Breast epithelium (tissue), 4 donors: ENCODE results near the gene SHROOM3. TPM values are rescaled to one million over a fixed set of nuclear protein-coding genes. Genes with fewer than 3 reads are reported as not detected.

Source experiments
- DNase-seq, 2 donors: peaks; one replicate each; pipeline ENCODE4 v3.0.0-alpha.2; 2019; ENCODE audit warnings: low spot score in 2 of 2
- H3K27ac ChIP-seq, 2 donors: fragments of 200-600 bp; sonication (generic) in 1 of 2; one replicate each; pipeline ENCODE4 v1.5.1; 2016 to 2019; ENCODE audit warnings: mild to moderate bottlenecking in 1 of 2
- H3K27me3 ChIP-seq, 2 donors: fragments of 200-600 bp; sonication (generic) in 1 of 2; one replicate each; pipeline versions ENCODE4 v1.5.1 to v1.6.0; 2017 to 2019; ENCODE audit warnings: control low read depth in 1 of 2, mild to moderate bottlenecking in 1 of 2
- H3K36me3 ChIP-seq: fragments of 200-600 bp; one replicate; pipeline ENCODE4 v1.5.1; 2019
- H3K4me1 ChIP-seq, 2 donors: fragments of 200-600 bp; sonication (generic); one replicate each; pipeline ENCODE4 v1.5.1; 2016 to 2019; ENCODE audit warnings: control low read depth in 1 of 2
- H3K4me3 ChIP-seq, 3 donors: fragments of 200-600 bp; sonication (generic); 1 replicate in 2 of 3; 2 replicates in 1 of 3; pipeline ENCODE4 v1.5.1; 2016 to 2019; ENCODE audit warnings: mild to moderate bottlenecking in 3 of 3, moderate library complexity in 2 of 3
- H3K9me3 ChIP-seq, 2 donors: fragments of 200-600 bp; sonication (generic) in 1 of 2; one replicate each; pipeline ENCODE4 v1.5.1; 2016 to 2019; ENCODE audit warnings: control low read depth in 1 of 2
- POLR2A ChIP-seq: fragments of 450-650 bp; IDR thresholded peaks from one replicate; pipeline ENCODE4 v1.6.1; 2016; ENCODE audit warnings: antibody characterized with exemption, mild to moderate bottlenecking, moderate library complexity
- POLR2AphosphoS5 ChIP-seq, 3 donors: sonication (generic); formaldehyde crosslinking; IDR thresholded peaks; one replicate each; pipeline ENCODE4 v1.6.1; 2017; ENCODE audit warnings: antibody characterized with exemption in 3 of 3
- intact Hi-C: fragments of 100-400 bp; cut with DNase I; formaldehyde crosslinking; loops from one replicate; pipeline ENCODE4 v1.15.1; 2023; ENCODE audit warnings: low total_unique reads
- total RNA-seq, 3 donors: library from RNA; depleted of rRNA; stranded (reverse); fragments of >200 nt; gene quantifications; one replicate each; pipeline ENCODE4 v1.1.0, GENCODE V29; 2016
- TF ChIP-seq, protein P1 (sequence below), 3 donors: fragments of 450-650 bp; IDR thresholded peaks; one replicate each; pipeline ENCODE4 v1.5.1; 2016 to 2017; ENCODE audit warnings: antibody characterized with exemption in 3 of 3, mild to moderate bottlenecking in 3 of 3, moderate library complexity in 3 of 3

Gene SHROOM3
- total RNA-seq, 3 donors from 2014 or later, result 0.32 to 145 (median 100) TPM

DNA sequence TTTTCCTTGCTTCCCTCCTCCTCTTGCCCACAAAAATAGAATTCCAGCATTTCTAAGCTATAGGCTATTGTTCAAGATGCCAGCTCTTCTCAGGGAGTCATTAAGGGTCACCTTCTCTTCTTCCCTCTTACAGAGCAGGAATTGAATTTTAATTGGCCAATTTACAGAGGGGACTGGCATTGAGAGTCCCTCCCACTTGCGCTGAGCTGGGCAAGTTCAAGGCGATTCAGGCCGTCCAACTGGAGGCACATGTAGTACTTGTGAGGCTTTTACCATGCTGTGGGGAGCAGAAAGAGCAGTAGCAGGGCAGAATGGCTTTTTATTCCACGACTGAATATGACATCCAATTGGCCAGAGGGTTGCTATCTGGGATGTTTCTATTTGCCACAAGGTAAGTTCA is 281.0 kb downstream of the SHROOM3 start:
- TF ChIP-seq, protein P1, sequence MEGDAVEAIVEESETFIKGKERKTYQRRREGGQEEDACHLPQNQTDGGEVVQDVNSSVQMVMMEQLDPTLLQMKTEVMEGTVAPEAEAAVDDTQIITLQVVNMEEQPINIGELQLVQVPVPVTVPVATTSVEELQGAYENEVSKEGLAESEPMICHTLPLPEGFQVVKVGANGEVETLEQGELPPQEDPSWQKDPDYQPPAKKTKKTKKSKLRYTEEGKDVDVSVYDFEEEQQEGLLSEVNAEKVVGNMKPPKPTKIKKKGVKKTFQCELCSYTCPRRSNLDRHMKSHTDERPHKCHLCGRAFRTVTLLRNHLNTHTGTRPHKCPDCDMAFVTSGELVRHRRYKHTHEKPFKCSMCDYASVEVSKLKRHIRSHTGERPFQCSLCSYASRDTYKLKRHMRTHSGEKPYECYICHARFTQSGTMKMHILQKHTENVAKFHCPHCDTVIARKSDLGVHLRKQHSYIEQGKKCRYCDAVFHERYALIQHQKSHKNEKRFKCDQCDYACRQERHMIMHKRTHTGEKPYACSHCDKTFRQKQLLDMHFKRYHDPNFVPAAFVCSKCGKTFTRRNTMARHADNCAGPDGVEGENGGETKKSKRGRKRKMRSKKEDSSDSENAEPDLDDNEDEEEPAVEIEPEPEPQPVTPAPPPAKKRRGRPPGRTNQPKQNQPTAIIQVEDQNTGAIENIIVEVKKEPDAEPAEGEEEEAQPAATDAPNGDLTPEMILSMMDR (IDR thresholded peaks at IDR 0.05), result no peak
- TF ChIP-seq POLR2A, result no peak
- no peak for TF ChIP-seq POLR2AphosphoS5 (IDR thresholded peaks at IDR 0.05)
- H3K27ac ChIP-seq, result peak overlapping the region; percentile 34 to 69

DNA sequence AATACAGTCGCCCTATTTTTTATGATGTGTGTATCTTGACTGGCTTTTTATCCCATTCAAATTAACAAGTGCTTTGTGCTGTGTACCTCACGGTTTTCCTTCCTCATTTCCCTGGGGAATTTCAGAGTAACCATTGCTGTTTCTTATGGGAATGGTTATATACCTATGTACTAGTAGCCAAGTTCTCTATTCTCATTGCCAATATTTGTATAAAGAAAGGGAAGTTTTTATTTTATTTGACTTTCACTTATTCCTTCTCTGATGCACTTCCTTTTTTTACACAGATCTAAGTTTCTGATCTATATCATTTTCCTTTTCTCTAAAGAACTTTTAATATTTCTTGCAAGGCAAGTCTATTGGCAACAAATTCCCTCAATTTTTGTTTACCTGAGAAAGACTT is 281.6 kb downstream of the SHROOM3 start:
- Histone ChIP-seq H3K4me1 (peaks cover 0 to 10% of the 10 kb centered on the region in 2 donors), H3K4me3 (no peak overlapping the region), H3K36me3 (no peaks in the 10 kb centered on the region), H3K9me3 (no peaks in the 10 kb centered on the region), H3K27ac (peak overlapping the region in 1 of 2 donors; percentile 69), H3K27me3 (no peaks in the 10 kb centered on the region)
- no peak for TF ChIP-seq POLR2AphosphoS5 (IDR thresholded peaks at IDR 0.05)
- TF ChIP-seq, protein P1 (IDR thresholded peaks at IDR 0.05), result no peak
- TF ChIP-seq POLR2A, result no peak
- no peak for DNase-seq
- intact Hi-C loops, result no loop called here

More for the DNA sequence above, 281.0 kb downstream of the SHROOM3 start:
- Histone ChIP-seq H3K27me3 (no peaks in the 10 kb centered on the region), H3K36me3 (no peaks in the 10 kb centered on the region), H3K4me1 (peaks cover 0 to 10% of the 10 kb centered on the region in 2 donors), H3K9me3 (no peaks in the 10 kb centered on the region), H3K4me3 (no peak overlapping the region)
- DNase-seq, result no peak
- intact Hi-C loops, result no loop called here

DNA sequence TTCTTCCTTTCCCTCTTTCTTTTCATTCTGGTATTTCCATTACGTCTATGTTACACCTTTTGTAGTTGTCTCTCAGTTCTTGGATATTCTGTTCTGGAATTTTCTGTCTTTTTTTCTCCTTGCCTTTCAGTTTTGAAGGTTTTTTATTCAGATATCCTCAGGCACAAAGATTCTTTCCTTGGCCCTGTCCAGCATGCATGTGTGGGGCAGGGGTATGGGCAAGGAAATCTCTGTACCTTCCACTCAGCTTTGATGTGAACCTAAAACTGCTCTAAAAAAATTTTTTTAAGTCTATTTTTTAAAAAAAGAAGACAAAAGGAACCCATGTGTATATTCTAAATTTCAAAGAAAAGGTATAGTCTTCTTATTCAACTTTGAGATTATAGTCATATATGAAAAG is 282.4 kb downstream of the SHROOM3 start:
- Histone ChIP-seq H3K4me3 (no peak overlapping the region), H3K27ac (peak overlapping the region in 1 of 2 donors; percentile 69), H3K9me3 (no peaks in the 10 kb centered on the region), H3K36me3 (no peaks in the 10 kb centered on the region), H3K27me3 (no peaks in the 10 kb centered on the region), H3K4me1 (peaks cover 0 to 10% of the 10 kb centered on the region in 2 donors)
- DNase-seq, result no peak
- intact Hi-C loops, result no loop called here
- TF ChIP-seq POLR2A (no peak), POLR2AphosphoS5 (IDR thresholded peaks at IDR 0.05) (no peak)
- TF ChIP-seq, protein P1 (IDR thresholded peaks at IDR 0.05), result no peak

DNA sequence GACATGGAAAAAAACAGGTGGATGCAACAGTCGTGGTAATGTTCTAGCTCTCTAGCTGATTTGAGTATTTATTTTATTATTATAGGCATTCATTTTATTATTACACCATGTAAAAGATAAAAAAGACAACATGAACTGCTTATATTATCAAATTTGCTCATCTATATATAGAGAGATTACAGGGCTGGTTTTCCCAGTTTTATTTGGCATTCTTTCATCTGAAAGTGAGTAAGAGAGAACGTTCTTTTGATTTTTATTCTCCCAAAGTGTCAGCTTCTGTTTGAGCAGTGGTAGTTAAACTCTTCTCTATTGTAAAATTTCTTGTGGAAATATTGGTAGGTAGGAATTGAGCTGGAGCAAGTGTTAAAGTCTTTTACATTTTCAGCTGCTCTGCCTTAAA is 283.0 kb downstream of the SHROOM3 start:
- Histone ChIP-seq H3K4me1 (peaks cover 0 to 11% of the 10 kb centered on the region in 2 donors), H3K4me3 (no peak overlapping the region), H3K9me3 (no peaks in the 10 kb centered on the region), H3K27ac (peak overlapping the region in 1 of 2 donors; percentile 69), H3K27me3 (no peaks in the 10 kb centered on the region), H3K36me3 (no peaks in the 10 kb centered on the region)
- no peak for DNase-seq
- intact Hi-C loops, result no loop called here
- no peak for TF ChIP-seq POLR2AphosphoS5 (IDR thresholded peaks at IDR 0.05)
- no peak for TF ChIP-seq POLR2A
- TF ChIP-seq, protein P1 (IDR thresholded peaks at IDR 0.05), result no peak

DNA sequence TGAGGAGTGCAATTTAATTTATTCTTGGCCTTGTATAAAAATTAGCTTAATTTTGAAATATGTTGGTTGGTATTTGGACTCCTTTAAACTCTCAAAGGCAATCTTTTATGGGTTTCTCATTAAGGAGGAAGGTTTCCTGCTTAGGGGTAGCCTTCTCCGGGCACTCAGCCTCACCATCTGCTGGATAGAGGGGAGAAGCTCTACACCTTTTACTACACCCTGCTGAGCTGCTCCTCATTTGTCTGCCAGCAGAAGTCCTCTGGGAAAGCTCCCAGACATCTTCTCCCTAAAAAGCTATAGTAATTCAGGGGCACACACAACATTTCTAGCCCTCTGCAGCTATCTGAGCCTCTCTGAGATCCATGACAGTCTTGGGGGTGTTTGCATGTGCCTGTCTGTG is 283.8 kb downstream of the SHROOM3 start:
- H3K36me3 ChIP-seq, result no peaks in the 10 kb centered on the region
- peak overlapping the region; percentile 69 to 76 for H3K27ac ChIP-seq
- H3K4me1 ChIP-seq, result peaks cover 0 to 19% of the 10 kb centered on the region in 2 donors
- no peaks in the 10 kb centered on the region for H3K9me3 ChIP-seq
- intact Hi-C loops, result no loop called here
- H3K4me3 ChIP-seq, result no peak overlapping the region
- TF ChIP-seq, protein P1 (IDR thresholded peaks at IDR 0.05), result no peak
- TF ChIP-seq POLR2A, result no peak
- no peak for TF ChIP-seq POLR2AphosphoS5 (IDR thresholded peaks at IDR 0.05)
- no peaks in the 10 kb centered on the region for H3K27me3 ChIP-seq
- DNase-seq, result no peak
